Measurements from ENCODE around the gene LZTS3.
"Not testable (repeated sequence)": the region's sequence is repeated elsewhere in the genome, so short reads cannot be mapped to it uniquely, and the experiment has no call there.

LZTS3 gene

DNA sequence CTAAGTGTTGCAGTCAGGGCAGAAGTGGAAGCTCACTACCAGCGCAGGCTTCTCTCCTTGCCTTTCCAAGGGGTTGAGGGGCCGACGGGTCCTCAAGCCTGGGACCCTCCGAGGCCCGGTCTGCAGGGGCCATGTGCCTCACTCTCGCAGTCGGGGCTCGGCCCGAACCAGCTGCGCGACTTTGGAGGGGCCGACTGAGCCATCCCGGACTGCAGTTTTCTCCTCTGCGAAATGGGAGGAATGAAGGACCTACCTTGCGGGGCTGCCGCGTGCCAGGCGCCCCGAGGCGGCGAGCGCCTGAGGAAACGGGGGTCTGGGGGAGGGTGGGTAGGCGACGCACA, 5.6 kb downstream of the LZTS3 start:
- no peak for DNase-seq (ENCODE audit: low read depth)

DNA sequence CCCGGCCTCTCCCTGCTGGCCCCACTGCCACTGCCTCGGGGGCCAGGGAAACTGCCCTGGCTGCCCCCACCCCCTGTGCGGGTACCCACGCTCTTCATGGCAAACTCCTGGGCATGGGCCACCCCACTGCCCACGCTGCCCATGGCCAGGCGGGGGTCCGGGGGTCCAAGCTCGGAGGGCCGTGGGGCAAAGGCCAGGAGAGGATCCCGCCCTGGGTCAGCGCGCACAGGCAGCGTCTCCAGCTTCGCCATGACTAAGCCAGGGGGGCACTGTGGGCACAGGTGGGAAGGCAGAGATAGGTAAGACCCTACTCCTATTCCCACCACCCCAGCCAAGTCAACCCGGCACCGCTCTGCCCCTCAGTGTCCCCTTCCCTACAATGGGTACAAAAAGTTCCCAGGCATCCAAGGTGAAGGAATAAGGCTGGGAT, 6.4 kb downstream of the LZTS3 start:
- no peak for DNase-seq (ENCODE audit: low read depth)

DNA sequence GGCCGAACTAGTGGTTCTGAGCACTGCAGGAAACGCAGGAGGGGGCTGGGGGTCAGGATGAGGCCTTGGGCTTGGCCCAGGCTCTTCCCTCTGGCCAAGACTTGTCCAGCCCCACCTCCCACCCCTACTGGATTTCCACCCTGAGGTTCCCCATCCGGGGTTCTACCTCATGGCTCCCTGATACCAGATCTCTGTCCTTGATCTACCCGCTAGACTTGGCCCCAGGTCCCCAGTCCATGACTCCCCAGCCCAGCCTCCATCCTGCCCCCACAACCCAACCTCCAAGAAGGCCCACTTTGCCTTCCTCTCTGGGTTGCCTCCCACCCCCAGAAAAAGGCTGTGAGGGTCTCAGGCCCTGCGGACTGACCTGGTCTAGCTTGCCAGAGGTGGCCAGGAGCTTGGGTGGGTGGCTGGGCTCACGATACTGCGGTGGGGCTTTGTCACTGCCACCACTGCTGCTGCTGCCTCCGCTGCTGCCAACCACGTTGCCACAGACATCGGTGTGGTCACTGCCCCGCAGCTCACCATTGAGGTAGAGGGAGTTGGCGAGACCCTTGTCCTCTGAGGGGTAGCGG, 6.9 kb downstream of the LZTS3 start:
- DNase-seq (ENCODE audit: low read depth), result no peak

DNA sequence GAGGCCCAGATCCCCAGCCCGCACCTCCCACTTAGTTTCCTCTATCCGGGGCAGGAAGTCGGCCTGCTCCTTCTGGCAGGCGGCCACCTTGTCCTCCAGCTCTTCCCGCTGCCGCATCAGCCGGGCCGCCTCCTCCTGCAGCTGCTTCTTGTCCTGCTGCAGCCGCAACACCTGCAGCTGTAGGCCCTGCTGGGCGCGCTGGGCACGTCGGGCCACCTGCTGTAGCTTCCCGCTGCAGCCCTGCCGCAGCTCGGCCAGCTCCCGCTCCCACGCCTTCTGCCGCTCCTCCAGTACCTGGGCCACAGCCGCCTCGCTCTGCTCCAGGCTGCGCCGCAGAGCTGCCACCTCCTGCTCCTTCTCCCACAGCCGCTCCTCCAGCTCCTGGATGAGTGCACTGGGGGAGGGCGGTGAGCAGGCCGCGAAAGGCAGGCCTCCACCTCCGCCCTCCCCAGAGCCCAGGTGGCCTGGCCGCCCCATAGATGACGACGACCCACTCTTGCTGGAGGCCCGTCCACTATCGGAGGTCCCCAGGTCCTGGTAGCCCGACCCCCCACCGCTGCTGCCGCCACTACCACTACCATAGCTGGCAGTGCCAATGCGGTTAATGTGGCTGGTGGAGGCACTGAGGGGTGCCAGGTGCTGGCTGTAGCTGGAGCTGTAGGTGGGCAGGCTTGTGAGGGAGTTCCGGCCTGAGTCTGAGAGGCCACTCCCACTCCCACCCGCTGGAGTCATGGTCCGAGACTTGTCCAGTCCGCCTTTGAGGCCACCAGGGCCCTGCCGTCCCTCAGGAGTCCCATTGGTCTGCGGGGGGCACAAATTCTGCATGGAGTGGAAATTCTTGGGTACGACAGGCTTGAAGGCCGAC, 7.6 kb downstream of the LZTS3 start:
- no peak for DNase-seq (ENCODE audit: low read depth)

DNA sequence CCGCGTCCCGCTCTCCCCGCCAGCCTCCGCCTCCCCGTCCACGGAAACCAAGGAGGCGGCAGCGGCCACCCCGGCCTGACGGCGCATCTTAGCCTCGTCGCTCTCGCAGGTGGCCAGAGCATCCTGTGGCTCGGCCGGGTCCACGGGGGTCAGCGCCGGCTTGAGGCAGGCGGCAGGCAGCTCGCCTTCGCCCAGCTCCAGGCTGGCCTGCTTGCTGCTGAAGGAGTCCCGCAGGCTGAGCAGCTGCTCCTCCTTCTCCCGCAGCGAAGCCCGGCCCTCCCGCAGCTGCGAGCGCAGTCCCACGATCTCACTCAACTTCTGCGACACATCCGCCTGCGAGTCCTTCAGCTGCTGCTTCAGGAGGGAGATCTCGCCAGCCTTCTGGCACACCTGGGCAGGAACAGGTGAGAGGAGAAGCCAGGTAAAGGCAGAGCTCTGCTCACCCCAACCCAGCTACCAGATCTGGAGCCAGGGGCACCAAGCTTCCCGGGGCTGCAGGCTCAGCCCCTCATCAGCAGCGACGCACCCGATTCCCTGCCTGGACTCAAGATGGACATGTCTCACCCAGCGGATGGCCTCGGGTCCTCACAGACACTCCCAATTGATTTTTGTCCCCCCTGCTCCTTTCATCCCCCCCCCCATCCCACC, 8.5 kb downstream of the LZTS3 start:
- no peak for DNase-seq (ENCODE audit: low read depth)

DNA sequence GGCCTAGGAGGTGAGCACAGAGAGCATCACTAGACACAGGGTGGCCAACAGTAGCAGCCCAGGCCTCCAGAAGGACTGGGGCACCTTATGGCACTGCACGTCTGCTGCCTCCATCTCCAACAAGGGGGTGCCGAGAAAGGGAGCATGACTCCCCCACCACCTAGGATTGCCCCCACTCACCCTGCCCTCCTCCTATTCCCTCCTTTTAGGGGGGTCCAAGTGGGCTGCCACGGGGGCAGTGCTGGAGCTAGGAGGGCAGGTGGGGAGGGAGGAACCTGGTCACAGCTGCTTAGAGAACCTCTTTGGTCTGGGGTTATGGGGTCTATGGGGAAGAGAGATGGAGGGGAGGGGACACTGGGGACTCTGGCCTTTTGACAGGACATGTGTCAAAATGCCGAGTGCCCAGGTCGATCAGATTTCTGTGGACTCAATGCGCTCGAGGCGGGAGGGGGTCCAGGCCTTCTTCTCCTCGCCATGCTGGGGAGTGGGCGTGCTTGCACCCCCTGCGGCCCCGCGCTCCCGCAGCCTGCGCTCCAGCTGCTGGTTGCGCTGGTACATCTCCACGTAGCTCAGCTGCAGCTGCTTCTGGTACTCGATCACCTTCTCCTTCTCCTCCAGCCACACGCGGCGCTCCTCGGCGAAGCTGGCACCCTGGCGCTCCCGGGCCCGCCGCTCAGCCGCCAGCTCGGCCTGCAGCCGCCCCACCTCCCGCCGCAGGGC, 9.1 kb downstream of the LZTS3 start:
- DNase-seq (ENCODE audit: low read depth), result no peak

DNA sequence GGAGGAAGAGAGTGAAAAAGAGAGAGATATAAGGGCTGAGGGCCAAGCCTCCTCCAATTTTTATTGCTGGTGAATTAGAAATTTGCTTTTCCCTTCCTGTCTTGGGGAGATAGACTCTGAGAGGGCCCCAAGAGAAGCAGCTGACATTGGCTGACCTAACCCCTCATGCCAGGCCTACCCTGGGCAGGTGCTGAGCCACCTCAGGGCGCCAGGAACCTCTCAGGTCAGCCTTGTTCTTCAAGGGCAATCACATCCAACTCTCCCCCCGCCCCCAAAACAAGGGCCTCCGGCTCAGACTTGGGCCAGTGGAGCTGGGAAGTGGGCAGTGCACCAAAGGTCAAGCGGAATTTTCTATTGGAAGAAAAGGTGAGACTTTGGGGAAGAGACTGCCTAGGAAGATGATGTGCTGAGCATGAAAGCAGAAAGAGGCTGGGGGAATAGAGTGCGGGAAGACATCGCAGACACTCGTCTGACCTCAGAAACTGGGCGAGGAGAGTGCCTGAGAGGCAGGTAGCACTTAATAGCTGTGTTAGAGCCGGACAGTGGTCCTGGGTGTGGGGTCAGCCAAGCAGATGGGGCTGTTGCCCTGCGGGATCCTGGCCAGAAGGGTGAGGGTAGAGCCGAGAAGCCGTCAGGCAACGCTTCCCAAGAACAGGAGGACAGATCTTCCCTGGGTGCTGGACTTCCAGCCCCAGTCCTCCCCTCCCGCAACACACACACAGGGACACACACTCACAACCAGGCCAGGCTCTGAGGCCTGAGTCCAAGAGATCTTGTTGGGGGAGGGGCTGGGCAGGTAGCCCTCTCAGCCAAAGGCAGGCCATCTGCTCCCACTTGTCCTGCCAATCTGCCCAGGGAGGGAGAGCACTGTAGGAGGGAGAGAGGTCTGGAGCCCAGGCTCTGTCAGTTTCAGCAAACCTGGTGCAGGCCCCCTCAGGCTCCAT, 10.0 kb downstream of the LZTS3 start:
- DNase-seq (ENCODE audit: low read depth), result no peak

DNA sequence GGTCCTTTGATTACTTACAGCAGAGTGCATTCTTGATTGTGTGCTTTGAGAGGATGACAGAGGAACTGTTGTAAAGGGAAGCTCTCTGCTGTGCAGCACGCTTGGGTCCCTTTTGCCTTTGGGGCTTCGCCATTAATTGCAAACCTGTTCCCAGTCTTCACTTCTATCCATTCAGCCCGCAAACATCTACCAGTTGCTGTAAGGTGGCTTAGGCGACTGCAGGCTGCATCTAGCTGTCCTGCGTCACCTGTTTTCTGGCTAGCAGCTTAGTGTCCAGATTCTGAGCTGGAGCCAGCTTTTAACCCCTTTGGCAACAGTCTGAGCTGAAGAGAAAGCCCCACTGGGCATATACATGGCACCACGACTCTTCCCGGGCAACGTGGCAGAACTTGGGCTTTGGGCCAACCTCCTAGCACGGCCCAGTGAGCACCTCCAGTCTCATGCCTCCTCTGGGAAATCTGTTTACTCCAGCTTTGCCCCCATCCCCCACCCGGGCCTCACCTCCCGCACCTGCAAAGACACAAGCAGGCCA, 11.2 kb downstream of the LZTS3 start:
- no peak for DNase-seq (ENCODE audit: low read depth)

DNA sequence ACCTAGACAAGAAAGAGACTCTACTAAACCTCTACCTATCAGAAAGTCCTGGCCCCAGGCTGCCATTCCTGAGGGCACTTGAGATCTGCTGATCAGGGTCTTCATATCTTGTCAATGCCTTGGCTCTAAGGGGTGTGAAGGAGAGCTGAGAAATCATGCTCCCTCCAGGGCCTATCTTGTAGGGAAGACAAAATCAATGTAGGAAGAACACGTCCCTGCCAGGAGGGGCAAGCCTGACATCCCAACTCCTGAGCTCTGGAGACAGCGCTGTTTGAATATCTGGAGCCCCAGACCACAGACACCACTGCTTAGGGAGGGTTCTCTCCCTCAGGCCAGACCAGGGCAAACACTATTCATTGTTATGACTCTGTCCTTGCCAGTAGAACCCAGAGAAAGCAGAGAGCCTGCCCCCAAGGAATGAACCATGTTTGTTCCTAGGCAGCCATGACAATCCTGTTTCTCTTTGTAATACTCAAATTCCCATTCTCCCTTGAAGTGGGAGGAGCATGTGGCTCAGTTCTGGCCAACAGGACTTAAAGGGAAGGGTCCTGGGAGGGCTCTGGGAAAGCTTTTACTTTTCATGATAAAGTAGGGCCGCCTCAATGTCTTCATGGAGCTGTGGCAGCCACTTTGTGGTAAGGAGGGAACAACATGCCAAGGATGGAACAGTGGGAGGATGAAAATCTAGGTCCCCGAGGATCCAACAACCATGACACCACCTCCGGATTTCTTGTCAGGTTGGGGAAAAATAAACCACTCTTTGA, 11.9 kb downstream of the LZTS3 start:
- no peak for DNase-seq (ENCODE audit: low read depth)

DNA sequence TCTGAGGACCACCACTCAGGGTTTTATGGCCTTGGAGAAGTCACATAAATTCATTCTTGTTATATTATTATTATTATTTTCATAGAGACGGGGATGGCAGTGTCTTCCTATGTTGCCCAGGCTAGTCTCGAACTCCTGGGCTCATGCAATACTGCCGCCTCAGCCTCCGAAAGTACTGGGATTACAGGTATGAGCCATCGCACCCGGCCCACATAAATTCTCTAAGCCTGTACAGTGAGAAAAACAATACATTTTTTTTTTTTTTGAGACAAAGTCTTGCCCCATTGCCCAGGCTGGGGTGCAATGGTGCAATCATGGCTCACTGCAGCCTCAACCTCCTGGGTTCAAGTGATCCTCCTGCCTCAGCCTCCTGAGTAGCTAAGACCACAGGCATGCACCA, 12.9 kb downstream of the LZTS3 start:
- DNase-seq (ENCODE audit: low read depth), result no peak

DNA sequence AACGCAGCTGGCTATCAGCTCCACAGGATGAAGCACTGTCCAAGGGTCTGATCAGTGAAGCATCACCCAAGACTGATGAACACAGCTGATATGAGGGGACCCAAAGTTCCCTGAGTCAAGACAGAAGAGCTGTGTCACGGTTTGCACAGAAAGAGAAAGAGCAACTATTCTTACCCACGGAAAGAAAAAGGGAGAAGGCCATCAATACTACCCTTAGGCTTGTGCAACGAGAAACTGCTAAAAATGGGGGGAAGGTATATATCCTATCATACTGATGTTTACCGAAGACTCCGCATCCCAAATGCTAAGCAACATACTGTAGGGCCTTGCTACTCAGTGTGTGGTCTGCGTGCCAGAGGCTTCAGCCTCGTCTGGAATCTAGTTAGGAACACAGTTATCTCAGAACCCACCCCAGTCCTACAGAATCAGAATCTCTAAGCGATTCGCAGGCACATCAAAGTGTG, 14.3 kb downstream of the LZTS3 start:
- DNase-seq (ENCODE audit: low read depth), result no peak

DNA sequence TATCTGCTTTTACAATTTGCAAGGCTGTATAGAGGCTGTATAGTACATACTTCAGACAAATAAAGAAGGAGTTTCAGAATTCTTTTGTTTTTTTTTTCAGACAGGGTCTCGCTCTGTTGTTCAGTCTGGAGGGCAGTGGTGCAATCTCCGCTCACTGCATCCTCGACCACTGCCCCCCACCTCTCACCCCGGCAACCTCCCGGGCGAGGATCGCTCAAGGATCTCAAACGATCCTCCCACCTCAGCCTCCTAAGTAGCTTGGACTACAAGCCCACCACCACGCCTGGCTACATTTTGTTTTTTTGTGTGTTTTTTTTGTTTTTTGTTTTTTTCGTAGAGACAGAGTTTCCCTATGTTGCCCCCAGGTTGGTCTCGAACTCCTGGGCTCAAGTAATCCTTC, 15.5 kb downstream of the LZTS3 start:
- DNase-seq (ENCODE audit: low read depth), result no peak

DNA sequence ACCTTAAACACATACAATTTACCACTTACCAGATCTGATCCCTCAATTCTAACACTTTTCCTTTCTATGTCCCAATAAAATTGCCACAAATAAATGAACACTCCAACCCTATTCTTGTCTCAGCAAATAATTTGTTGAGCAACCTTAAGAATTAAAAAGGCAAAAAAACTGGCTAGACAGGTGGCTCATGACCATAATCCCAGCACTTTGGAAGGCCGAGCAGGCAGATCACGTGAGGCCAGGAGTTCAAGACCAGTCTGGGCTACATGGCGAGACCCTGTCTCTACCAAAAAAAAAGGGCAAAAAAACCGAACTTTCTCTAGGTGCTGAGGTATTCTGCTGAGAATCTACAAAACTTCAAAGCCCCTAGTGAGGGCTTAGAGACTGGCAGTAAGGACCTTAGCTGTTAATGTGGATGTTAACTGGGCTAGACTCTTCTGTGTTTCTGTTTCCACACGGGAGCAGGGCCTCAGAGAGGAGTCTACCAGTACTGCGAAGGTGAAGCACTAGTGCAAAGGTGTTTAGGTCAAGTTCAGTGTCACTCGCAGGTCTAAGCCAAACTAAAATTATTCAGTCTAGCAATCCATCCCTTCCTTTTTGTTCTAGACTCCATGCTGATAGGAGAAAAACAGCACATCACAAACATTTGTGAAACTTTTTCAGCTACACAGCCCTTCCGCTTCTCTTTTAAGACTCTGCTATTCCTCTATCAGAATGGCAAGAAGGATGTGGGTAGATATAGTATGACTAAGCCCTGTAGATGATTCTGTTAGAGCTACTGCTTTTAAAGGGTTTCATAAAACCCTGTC, 16.3 kb downstream of the LZTS3 start:
- DNase-seq (ENCODE audit: low read depth), result no peak

DNA sequence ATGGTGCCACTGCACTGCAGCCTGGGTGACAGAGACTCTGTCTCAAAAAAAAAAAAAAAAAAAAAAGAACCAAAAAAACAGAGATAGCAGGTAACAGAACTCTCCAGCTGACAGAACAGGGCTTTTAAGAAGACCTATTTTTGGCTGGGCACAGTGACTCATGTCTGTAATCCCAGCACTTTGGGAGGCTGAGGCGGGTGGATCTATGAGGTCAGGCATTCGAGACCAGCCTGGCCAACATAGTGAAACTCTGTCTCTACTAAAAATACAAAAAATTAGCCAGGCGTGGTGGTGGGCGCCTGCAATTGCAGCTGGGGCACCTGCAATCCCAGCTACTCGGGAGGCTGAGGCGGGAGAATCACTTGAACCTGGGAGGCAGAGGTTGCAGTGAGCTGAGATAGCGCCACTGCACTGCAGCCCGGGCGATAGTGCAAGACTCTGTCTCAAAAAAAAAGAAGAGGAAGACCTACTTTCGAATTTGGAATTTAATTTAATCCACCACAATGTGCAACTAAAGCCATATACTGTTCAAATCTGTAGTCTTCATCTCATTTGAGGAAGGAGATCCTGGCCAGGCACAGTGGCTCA, 21.2 kb downstream of the LZTS3 start:
- DNase-seq (ENCODE audit: low read depth), result not testable (repeated sequence)

DNA sequence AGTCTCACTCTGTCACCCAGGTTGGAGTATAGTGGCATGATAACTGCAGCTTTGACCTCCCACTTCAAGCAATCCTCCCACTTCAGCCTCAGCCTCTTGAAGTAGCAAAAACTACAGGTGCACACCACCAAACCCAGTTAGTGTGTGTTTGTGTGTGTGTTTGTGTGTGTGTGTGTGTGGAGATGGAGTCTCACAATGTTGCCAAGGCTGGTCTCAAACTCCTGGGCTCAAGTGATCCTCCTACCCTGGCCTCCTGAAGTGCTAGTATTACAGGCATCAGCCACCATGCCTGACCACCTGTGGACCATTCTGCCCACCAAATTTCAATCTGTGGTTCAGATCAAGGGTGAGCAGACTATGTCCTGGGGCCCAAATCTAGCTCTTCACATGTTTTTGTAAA, 22.4 kb downstream of the LZTS3 start:
- no peak for DNase-seq (ENCODE audit: low read depth)

DNA sequence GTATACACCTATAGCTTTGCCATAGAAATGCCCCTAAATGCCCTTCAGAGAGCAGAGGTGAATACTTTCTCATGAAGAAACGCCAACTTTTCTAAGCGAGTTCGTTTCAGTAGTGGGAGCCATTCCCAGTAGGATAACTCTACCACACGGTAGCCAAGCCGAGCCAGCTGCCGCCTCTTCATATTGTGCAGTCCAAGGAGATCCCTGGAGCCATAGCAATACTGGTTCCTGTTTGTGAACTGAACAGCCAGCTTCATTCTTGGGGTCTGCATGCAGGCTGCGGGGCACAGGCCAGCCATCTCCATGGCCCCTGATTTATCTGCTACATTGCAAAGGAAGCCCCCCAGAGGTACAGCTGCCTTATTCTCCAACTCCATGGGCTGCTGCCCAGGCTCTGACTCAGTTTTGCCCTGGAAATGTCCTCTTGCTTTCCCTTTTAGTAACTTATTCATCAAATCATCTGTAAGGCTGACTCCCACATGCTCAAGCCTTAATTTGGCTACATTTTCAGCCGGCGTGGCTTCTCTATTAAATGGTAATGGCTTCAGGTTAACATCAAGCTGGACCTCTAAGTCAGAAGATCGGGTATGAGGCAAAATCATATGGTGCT, 26.5 kb downstream of the LZTS3 start:
- DNase-seq (ENCODE audit: low read depth), result no peak

DNA sequence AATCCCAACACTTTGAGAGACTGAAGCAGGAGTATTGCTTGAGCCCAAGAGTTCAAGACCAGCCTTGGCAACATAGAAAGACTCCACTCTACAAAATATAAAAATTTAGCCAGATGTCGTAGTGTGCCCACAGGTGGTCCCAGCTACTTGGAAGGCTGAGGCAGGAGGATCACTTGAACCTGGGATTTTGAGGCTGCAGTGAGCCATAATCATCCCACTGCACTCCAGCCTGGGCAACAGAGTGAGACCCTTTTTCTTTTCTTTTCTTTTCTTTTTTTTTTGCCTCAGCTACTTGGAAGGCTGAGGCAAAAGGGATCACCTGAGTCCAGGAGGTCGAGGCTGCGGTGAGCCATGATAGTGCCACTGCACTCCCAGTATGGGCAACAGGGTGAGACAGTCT, 31.6 kb downstream of the LZTS3 start:
- DNase-seq (ENCODE audit: low read depth), result no peak

DNA sequence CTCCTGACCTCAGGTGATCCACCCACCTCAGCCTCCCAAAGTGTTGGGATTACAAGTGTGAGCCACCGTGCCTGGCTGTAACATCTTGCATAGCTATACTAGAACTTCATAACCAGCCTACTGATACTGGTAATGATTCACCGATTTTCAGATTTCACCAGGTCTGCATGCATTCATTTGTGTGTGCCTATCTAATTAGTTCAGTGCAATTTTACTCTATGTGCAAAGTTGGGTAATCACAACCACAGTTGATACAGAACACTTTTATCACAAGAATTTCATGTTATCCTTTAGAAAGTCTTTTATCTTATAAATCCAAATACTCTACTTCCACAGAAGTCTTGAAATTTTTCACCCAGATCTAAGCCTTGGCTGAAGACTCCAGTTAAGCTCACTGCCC, 35.9 kb downstream of the LZTS3 start:
- DNase-seq (ENCODE audit: low read depth), result no peak
